Osteocyte (in vitro differentiated cells): Measurements from ENCODE around the gene KCNV2. TPM values are rescaled to one million over a fixed set of nuclear protein-coding genes. Genes with fewer than 3 reads are reported as not detected.

ENCODE experiments used
- DNase-seq: peaks from one replicate; pipeline ENCODE4 v3.0.0; 2021; ENCODE audit warnings: mixed read lengths; ENCODE audit not compliant: unreplicated experiment; ENCODE audit errors: extremely low spot score
- H3K27ac Mint-ChIP-seq: one replicate; pipeline ENCODE4 v1.8.0; 2021; ENCODE audit warnings: mild to moderate bottlenecking, mixed read lengths; ENCODE audit not compliant: unreplicated experiment
- H3K27me3 Mint-ChIP-seq: one replicate; pipeline ENCODE4 v1.8.0; 2021; ENCODE audit warnings: mixed read lengths; ENCODE audit not compliant: unreplicated experiment
- H3K36me3 Mint-ChIP-seq: one replicate; pipeline ENCODE4 v1.8.0; 2021; ENCODE audit warnings: mixed read lengths; ENCODE audit not compliant: unreplicated experiment
- H3K4me1 Mint-ChIP-seq: one replicate; pipeline ENCODE4 v1.8.0; 2021; ENCODE audit warnings: mixed read lengths; ENCODE audit not compliant: unreplicated experiment
- H3K4me3 Mint-ChIP-seq: one replicate; pipeline ENCODE4 v1.8.0; 2021; ENCODE audit warnings: mild to moderate bottlenecking, moderate library complexity, mixed read lengths; ENCODE audit not compliant: unreplicated experiment
- H3K9me3 Mint-ChIP-seq: one replicate; pipeline ENCODE4 v1.8.0; 2021; ENCODE audit warnings: mixed read lengths; ENCODE audit not compliant: unreplicated experiment
- total RNA-seq: library from RNA; stranded (reverse); gene quantifications from 2 replicates; pipeline ENCODE4 v1.2.1, GENCODE V29; 2021
- TF ChIP-seq, protein P1 (sequence below): fragments of 200-600 bp; sonication (generic); IDR thresholded peaks from 2 replicates; pipeline ENCODE4 v1.5.0; 2021; ENCODE audit warnings: antibody characterized with exemption, mild to moderate bottlenecking, moderate library complexity

The KCNV2 gene
- total RNA-seq, 1 donor from 2014 or later, result not detected

DNA sequence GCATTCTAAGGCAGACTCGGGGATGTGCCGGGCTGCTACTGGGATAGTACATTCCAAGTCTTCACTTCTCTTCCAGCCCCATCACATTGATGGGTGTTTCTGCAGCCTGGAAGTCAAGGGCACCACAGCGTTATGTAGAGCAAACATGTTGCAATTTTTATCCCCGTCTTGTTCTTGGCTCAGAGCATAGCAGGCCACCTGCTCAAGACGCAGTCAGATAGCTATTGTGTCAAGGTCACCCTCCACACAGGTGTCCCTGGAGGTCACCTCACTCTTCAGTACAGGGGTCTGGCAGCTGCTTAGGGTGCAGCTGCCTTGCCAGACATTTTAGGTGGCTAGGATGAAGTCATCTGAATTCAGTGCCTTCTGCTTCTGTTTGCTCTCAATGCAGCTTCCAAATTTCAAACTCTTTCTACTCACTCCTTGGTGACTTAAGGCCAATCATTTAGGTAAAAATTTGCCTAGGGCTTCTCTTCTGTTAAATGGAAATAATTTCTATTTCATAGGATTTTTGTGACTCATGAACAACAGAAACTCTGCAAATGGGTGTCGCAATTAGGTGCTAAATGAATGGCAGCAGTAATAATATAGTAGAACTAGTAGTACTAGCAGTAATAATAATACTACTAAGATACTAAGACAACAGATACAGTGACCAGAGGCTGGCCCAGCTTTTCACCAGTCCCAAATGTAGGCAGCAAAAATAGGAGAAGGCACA is 24.3 kb downstream of the KCNV2 start:
- peaks cover 3% of the 10 kb centered on the region for H3K36me3 Mint-ChIP-seq
- TF ChIP-seq, protein P1, sequence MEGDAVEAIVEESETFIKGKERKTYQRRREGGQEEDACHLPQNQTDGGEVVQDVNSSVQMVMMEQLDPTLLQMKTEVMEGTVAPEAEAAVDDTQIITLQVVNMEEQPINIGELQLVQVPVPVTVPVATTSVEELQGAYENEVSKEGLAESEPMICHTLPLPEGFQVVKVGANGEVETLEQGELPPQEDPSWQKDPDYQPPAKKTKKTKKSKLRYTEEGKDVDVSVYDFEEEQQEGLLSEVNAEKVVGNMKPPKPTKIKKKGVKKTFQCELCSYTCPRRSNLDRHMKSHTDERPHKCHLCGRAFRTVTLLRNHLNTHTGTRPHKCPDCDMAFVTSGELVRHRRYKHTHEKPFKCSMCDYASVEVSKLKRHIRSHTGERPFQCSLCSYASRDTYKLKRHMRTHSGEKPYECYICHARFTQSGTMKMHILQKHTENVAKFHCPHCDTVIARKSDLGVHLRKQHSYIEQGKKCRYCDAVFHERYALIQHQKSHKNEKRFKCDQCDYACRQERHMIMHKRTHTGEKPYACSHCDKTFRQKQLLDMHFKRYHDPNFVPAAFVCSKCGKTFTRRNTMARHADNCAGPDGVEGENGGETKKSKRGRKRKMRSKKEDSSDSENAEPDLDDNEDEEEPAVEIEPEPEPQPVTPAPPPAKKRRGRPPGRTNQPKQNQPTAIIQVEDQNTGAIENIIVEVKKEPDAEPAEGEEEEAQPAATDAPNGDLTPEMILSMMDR, result no peak

DNA sequence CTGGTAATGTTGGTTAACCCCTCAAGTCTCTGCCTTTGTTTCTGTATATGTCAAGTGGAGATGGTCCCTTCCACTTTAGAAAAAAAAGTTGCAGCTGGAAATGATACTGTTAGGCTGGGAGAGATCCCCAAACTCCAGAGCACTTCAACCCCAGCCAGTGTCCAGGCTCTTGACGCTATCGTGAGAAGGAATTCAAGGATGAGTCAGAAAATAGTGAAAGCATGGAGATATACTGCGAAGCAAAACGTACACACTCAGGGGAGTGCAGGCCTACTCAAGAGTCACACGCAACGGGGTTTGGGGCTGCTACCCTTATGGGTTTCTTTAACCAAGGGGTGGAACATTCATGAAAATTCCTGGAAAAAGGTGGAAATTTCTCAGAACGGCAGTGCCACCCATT is 24.9 kb downstream of the KCNV2 start:
- TF ChIP-seq, protein P1, result no peak
- Mint-ChIP-seq H3K4me1 (no peaks in the 10 kb centered on the region), H3K27ac (no peak overlapping the region), H3K27me3 (no peaks in the 10 kb centered on the region), H3K36me3 (peaks cover 3% of the 10 kb centered on the region), H3K9me3 (no peaks in the 10 kb centered on the region), H3K4me3 (no peak overlapping the region)
- DNase-seq, result no peak

More for the DNA sequence above, 24.3 kb downstream of the KCNV2 start:
- no peak overlapping the region for H3K27ac Mint-ChIP-seq
- no peaks in the 10 kb centered on the region for H3K4me1 Mint-ChIP-seq
- no peak for DNase-seq
- H3K27me3 Mint-ChIP-seq, result no peaks in the 10 kb centered on the region
- H3K4me3 Mint-ChIP-seq, result no peak overlapping the region
- H3K9me3 Mint-ChIP-seq, result no peaks in the 10 kb centered on the region

DNA sequence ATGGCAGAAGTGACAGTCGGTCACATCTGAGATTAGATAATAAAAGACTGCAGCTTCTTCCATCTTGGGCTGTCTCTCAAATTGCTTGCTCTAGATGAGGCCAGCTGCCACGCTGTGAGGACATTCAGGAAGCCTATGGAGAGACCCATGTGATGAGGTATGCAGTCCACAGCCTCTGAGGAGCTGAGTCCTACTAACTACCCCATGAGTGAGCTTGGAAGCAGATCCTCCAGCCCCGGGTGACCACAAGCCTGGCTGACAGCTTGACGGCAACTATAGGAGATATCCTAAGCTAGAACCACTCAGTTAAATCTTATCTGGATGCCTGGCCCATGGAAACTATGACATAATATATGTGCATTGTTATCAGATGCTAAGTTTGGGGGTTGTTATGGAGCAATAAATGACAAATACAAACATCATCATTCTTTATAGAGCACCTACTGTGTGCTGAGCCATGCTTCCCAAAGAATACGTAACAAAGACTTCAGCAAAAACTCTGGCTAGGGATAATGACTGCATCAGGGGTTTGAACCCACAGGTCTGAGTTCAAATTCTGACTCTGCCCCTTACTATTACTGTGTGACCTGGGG is 26.7 kb downstream of the KCNV2 start:
- H3K27me3 Mint-ChIP-seq, result no peaks in the 10 kb centered on the region
- H3K4me1 Mint-ChIP-seq, result no peaks in the 10 kb centered on the region
- DNase-seq, result no peak
- H3K27ac Mint-ChIP-seq, result no peak overlapping the region
- no peaks in the 10 kb centered on the region for H3K9me3 Mint-ChIP-seq
- TF ChIP-seq, protein P1, result no peak
- H3K36me3 Mint-ChIP-seq, result peaks cover 3% of the 10 kb centered on the region
- no peak overlapping the region for H3K4me3 Mint-ChIP-seq

GRCh38 chr9:2745560-2746380 is 28.5 kb downstream of the KCNV2 start:
- Mint-ChIP-seq H3K27ac (no peak overlapping the region), H3K4me1 (no peaks in the 10 kb centered on the region)

More at GRCh38 chr9:2745560-2746380, 28.5 kb downstream of the KCNV2 start:
- Mint-ChIP-seq H3K4me3 (no peak overlapping the region), H3K9me3 (no peaks in the 10 kb centered on the region), H3K36me3 (peaks cover 12% of the 10 kb centered on the region), H3K27me3 (no peaks in the 10 kb centered on the region)
- no peak for DNase-seq
- TF ChIP-seq, protein P1, result no peak
